HG03439 (cell line): ENCODE measurements around the gene PRKCE.

Source experiments
- ATAC-seq: cut with Tn5 transposase; IDR thresholded peaks from one replicate; pipeline ENCODE4 v1.9.1; 2021; ENCODE audit warnings: mild to moderate bottlenecking, moderate library complexity; ENCODE audit not compliant: unreplicated experiment

Gene PRKCE

DNA sequence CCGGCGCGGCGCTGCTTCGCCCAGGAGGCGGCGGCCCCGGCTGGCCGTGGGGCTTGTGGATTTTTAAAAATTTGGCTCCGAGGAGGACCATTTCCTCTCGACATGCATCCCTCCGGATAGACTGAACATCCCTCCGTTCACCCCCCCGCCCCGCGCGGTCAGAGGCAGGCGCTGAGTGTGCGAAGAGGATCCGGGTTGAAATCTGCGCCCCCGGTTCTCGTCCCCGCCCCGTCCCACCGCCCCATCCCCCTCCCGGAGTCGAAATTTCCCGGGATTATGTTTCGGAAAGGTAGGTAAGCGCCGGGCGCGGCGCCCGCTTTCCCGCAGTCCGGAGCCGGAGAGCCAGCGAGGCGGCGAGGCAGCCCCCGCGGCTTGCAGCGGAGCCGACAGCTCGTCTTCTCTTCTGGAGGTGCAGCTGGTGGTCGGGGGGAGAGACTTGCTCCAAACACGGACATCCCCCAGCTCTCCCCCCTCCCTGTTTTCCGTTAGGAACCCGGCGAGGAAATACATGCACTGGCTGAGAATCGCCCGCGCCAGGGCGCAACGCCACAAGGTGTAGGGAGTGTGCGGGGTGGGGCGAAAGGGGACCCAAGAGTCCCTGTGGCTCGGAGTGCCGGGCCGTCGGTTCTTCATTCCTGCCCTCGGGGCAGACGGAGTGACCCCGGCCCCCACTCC is at the start of gene PRKCE:
Gene PRKCE, plus strand, starts transcription at position 261 of the 675 bp plus-strand sequence.
- ATAC-seq = peak; percentile 21

DNA sequence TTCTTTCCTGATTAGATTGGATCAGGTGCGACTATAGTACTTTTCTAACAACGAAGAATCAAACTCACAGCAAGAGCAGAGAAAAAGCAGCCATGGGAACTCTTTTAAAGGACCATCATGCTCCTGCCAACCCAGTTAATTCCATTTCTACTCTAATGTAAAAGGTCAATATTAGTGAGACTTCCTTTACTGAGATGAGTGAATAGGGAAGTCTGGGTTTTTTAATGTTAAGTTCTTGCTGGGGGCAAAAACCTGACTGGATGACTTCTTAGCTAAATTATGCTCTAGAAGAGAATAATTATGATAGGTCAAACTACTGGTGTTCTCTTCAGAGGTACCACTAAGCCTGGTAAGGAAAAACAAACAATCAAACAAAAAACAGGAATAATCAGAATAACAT is 48.9 kb upstream of the PRKCE start:
- ATAC-seq = no peak

DNA sequence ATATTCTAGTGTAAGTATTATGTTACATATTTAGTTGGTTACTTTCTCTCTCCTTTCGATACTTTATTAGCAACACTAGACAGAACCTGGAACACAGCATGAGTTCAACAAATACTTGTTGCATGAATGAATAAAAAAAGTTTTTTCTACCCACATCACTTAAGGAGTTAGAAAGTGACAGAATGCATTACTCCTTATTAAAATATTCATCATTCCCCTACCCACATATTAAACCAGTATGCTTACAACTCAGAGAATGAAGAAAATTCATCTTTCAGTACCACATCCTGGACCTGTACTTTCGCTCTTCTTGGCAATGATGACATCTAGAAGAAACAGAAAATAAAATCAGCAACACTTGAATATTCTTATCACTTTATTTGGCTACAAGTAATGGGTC is 46.4 kb upstream of the PRKCE start:
- ATAC-seq = no peak

DNA sequence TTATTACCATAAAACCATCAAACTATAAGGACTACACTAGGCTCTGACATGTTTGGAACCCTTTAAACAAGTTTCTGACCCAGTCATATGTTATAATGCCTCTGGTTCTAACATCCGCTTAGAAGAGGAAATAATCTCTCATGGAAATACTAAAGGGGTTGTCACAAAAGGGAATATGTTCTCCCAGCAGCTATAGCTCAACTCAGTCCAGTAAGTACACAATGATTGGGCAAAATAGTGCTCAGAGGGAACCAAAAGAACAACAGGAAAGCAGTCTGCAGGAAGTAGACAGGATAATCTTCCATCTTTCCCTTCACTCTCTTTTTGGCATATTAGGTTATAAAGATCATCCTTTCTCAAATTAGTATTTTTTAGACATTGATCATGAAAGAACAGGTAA is 44.7 kb upstream of the PRKCE start:
- no peak for ATAC-seq

DNA sequence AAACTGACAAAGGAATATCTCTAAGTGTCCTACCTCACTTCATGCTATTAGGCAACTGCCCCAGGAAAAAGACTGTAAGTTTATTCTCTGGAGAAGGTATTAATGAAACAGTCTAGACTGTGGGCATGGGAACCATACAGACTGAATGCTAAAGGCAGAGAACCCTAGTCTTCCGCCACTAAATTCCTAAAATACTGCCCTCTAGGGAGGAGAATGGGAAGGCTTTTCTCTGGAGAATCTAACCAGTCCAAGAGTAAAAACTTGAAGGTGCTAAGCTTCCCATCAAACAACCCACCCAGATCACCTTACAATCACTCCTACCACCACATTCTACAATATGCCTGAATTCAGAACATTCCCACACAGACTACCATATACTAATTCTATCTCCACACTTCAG is 43.8 kb upstream of the PRKCE start:
- no peak for ATAC-seq

DNA sequence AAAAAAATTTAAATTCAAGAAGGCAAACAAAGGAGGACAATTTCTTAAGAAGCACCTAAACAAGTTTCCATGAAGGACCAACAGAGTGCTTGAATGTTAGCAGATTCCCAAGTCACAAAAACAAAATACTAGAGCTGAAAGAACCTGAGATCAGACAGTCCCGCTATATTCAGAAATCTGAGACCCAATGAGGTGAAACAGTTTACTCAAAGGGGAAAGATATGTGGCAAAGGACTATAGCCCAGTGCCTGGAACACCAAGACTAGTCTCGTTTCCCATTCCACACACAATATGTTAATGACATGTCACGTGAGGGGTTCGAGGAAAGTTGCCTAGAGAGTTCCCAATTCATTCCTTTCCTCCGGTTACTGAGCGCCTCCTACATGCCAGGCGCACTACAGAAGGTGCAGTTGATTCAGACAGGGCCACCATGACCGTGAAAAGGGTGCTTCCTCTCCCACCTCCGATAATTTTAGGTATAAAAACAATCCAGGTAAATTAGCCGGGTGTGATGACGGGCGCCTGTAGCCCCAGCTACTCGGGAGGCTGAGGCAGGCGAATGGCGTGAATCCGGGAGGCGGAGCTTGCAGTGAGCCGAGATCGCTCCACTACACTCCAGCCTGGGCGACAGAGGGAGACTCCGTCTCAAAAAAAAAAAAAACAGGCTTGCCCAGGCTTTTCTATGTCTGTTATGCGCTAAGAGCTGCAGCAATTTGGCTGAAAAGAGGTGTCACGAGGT is 41.0 kb upstream of the PRKCE start:
- peak; percentile 49 for ATAC-seq

DNA sequence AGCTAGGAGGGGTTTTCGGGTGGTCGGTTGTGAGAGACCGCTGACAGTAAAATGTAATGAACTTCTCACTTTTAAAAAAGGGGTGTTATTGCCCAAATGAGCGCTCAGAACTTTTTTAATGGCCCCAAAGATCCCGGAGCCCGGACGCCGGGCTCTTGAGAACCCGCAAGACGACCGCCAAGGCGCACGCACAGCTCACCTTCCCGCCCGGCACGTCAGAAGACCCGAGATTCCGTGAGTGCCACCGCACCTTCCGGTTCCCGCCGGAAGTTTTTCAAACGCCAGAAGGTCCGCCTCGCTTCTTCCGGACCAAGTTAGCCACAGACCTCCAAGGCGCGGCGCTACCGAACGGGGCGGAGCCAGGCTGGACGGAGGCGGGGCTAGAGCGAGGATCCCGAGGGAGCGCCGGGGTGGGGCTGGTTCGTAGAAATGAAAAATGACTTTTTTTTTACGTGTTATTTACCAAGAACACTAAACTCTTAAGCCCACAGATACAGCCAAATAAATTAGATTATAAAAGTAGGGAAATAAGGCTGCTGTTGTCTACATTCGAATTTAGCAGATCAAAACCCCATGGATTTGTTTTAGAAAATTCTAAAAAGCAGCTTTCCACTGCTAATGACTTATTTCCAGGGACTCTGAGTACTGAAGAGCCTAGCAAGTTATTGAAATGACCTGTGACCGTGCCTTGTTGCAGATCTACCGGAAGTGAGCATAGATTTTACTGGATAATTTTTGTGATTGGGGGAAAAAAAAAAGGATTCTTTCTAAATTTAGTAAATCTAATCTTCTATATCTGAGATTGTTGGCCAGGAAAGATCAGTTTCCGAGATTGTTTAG is 40.2 kb upstream of the PRKCE start, which contains the start of gene SRBD1:
Gene SRBD1, minus strand, starts transcription at position 248 of the 840 bp plus-strand sequence. CDS start 5,826 bp downstream, outside the sequence.
- ATAC-seq = peak; percentile 95

DNA sequence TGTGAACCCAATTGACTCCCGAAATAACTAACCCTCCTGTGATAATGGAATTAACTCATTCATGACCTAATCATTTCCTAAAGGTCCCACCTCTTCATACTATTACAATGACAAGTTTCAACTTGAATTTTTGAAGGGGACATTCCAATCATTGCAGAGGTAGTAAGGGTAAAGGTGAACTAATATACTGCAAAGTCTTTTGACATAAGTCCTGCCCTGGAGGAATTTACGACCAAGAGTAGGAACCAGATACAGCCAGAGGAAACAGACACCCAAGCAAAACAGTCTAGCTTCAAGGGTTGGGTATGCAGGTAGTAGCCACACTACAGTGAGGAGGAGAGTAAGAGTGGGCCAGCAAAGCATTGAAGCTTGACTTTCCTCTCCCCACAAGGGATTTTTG is 39.2 kb upstream of the PRKCE start:
- no peak for ATAC-seq

DNA sequence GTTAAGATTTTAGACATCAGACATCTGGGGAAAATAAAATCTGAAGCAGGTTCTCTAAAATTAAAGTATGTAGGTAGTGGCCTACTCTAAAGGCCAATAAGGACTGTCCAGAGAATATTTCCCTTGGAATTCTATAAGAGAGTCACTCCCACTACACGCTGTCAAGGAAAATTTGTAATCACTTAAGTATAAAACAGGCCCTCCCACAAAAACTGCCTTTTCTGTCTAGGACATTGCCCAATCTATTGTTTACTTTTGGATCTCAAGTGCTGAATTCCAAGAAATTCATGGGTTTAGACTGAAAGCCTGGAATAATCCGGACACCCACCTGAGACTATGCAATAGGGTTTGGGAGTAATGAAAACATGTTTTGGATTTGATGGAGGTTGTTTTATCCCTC is 38.7 kb upstream of the PRKCE start:
- no peak for ATAC-seq

DNA sequence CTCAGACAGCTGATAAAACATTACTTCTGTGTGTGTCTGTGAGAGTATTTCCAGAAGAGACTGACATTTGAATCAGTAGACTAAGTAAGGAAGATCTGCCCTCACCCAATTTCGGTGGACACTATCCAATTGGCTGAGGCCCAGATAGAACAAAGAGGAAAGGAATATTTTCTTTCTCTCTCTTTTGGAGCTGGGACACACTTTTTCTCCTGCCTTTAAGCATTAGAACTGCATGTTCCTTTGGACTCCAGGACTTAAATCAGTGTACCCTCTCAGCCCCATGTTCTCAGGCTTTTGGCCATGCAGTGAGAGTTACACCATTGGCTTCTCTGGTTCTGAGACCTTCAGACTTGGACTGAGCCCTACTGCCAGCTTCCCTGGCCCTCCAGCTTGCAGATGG is 37.1 kb upstream of the PRKCE start:
- no peak for ATAC-seq

DNA sequence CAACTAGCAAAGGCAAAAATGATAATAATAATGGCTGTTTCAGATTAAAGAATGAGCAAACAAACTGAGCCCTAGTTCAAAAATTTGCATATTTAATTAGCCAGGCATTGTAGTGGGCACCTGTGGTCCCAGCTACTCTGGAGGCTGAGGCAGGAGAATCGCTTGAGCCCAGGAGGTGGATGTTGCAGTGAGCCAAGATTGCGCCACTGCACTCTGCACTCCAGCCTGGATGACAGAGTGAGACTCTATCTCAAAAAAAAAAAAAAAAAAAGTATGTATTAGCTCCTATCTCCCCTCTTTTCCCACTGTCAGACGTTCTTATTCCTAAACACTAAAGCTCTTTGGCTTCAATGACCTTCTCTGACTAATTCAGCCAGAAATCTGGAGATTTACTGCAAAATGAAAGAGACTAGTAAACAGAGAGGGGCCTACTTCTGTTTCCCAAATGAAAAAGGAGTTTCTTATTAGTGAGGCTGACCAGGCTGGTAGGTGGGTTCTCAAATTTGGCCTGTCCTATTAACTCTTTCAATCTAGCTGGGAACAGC is 36.5 kb upstream of the PRKCE start:
- no peak for ATAC-seq

DNA sequence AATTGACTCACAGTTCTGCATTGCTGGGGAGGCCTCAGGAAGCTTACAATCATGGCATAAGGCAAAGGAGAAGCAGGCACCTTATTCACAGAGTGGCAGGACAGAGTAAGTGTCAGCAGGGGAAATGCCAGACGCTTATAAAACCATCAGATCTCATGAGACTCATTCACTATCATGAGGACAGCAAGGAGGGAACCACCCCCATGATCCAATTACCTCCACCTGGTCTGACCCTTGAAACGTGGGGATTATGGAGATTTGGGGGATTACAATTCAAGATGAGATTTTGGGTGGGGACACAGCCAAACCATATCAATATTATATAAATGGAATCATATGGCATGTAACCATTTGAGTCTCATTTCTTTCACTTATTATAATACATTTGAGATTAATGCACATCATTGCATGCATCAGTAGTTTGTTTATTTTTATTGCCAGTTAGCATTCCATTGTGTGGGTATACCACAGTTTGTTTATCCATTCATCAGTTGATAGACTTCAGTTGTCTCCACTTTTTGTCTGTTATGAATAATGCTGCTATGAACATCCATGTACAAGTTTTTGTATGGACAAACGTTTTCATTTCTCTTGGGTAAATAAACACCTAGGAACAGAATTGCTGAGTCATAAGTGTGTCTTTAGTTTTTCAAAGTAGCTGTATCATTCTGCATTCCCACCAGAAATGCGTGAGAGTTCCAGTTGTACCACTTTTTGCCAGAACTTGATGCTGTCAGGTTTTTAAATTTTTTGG is 34.6 kb upstream of the PRKCE start:
- ATAC-seq = no peak

DNA sequence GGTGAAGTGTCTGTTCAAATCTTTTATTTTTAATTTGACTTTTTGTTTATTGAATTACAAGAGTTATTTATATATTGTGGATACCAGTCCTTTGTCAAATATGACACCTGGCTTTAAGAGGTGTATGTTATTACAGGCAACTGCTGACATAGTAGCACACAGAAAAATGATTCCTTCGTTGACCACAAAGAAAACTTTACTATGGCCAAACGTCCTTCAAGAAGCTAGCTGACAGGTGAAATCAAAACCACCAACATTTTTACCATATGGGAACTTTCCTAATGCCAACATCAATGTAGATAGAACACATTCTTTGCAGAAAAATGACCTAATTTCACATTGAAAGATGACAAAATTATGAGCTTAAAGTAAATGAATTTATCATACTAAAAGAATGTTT is 34.0 kb upstream of the PRKCE start:
- no peak for ATAC-seq

DNA sequence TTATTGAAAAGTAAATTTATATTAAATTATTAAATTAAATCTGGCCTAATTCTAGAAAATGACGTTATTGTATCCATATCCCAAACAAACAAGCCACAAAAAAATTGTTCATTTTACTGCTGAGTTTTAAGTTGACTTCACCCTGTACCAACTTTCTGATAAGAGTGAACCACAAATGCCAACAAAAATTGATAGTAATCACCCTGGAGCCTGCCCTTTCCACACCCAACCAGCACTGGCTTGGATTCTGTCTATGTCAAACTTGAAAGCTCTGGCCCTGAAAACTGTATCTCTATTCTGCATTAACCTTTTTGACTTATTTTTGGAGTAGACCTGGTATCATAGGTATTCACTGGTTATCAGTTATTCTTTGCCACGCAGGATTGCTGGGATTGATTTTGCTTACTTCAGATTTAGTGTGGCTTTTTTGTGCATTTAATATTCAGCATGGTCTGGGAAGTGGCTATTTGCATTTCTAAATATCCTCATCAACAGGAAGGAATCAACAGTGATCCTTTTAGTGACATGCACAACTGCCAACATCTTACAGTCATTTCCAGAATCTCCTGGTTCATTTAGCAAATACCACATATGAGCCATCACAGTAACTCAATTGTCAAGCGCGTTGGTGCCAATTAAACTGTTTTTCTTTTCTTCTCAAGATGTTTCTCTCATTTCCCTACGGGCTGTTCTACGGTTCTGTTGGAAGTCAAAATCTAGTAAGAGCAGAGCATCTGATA is 29.0 kb upstream of the PRKCE start:
- no peak for ATAC-seq

DNA sequence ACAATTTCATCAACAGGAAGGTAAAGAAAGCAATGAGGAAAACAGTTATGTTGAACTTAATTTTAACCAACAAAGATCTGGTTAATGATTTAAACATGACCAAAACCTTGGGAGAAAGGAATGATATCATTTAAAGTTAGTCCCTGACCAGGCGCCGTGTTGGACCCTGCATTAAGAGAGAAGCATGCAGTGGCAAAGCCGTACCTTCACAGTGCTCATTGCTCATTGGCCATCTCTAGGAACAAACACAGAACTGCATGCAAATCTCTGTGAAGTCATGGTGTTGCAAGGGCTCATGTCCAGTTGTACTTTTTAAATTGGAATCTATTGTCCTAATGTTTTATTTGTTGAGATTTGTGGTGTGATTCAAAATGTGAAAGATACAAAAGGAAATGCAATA is 28.4 kb upstream of the PRKCE start:
- no peak for ATAC-seq

DNA sequence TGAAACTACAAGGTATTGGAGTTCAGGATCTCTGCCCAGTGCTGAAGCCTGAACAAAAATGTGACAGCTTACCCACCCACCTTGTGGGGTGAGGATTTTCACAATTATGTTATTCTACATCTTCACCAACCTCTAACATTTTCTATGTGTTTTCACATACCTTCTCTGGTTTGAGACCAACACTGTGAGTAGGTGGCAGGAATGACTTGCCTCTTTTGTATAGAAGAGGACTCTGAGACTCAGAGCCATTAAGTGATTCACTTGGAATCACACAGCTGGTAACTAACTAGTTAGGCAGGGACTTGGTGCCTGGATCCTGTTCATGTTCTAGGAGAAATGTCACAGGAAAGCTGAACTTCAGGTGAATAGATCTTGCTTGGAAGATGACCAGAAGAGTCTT is 25.7 kb upstream of the PRKCE start:
- no peak for ATAC-seq

DNA sequence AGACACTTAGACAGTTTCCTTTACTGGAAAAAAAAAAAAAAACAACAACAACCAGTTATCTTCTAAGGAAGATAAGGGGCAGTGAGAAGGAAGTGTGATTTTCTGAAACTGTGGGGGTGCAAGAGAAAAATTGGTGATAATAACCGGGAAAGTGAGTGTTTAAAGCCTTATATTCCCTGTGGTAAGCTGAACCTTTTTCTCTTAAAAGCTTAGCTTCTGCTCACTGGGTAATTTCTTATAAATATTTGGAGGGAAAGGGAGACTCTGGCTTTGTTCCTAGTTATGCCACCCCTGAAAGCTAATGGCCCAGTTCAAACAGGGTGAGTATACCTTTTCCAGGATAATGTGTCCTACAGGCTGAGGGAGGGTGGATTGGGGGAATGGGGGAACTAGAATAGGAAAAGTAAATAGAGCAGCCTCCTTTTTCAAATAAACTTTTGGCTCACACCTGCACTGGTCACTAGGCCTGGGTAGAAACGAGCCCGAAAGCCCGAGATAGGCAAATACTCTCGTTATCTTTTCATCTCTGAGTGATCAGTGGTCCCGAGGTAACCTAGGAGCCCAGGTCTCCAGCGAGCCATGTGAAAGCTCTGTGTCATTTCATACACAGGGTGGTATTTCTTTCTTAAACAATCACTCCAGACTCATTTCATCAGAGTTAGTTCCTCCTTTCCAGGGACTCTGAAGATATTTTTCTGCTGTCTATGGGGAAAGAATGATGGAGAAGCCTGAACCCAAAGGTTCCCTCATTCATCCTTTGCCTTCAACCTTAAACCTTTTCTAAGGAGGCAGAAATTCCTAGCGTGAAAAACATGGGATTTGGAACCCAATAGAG is 24.9 kb upstream of the PRKCE start:
- ATAC-seq = no peak

DNA sequence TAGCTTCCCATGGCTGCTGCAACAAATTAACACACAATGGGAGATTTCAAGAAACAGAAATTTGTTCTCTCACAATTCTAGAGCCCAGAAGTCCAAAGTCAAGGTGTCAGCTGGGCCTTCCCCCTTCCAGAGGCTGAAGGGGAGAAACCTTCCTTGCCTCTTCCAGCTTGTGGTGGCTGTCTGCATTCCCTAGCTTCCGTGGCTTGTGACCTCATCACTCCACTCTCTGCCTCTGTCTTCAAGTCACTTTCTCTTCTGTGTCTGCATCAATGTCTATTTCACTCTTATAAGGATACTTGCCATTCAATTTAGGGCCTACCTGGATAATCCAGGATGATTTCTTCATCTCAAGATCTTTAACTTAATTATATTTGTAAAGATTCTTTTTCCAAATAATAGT is 23.6 kb upstream of the PRKCE start:
- no peak for ATAC-seq

DNA sequence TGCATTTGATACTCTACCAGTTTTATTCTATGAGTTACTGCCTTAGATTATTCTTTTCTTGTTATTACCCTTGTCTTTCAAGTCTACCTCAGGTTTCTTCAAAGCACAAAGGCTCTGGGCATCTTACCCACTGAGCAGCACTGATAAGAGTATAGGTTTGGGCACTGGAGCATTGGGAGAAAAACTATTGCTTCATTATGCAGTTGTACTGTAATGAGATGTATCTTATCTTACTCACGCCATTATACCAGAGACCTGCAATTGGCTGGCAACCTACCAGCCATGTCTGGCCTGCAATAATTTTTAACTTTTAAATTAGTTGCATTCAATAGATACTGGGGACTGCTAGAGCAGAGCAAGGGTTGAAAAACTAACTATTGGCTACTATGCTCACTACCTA is 21.5 kb upstream of the PRKCE start:
- ATAC-seq = no peak
